ENCODE results near the gene ERCC4.
"Not testable (repeated sequence)": the region's sequence is repeated elsewhere in the genome, so short reads cannot be mapped to it uniquely, and the experiment has no call there.

ERCC4 gene

DNA sequence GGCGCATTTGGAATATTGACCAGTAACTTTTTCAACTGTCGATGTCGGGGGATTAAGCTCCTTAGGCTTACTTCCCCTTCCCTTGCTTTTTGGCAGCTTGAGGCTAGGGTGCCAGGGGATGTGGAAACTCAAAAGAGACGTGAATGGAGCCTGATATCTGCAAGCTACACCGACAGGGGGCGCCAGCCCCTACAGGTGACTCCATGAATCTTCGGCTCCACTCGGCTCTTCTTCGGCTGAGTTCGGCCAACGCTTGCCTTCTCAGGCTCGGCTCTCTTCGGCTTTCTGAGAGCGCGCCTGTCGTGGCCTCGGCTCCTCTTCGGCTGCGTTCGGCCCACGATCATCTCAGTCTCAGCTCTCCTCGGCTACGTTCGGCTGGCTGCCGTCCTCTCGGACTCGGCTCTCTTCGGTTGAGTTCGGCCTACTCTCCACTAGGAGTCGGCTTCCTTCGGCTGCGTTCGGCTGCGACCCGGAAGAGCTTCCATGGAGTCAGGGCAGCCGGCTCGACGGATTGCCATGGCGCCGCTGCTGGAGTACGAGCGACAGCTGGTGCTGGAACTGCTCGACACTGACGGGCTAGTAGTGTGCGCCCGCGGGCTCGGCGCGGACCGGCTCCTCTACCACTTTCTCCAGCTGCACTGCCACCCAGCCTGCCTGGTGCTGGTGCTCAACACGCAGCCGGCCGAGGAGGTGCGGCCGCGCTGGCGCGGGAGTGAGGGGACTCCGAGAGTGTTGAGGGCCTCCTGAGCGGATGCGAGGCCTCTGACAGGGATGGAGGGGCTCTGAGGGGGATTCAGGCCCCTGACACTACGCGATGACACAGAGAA is at the start of gene ERCC4:
Gene ERCC4, plus strand, starts transcription at position 472 of the 827 bp plus-strand sequence. Its CDS starts 12 bp downstream, at position 484.
- peak; percentile 100 for DNase-seq

DNA sequence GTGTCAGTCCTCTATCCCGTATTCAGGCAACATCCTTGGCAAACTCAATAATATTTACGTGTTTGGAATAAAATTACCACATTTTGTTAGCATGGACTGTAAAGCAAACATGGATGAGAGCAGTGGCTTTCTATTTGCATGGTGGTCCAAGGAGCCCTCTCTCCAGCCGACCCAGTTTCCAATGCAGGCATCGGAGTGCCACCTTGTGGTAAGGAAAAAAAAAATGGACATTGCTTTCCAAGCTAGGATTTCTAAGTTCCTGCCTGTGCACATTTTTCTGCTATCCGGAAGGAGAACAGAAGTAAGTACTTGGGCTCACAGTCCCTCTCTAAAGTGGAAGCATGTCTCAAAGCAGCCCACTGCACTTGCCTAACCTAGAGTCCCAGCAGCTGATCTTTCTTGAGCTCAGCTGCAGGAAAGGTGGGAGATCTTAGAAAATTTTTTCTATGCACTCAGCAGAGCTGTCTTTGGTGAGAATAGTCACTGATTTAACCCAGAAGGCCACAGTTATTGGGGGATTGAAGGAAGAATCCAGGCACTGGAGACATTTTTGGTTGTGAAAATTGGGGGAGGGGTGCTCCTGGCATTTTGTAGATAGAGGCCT is 46.0 kb upstream of the ERCC4 start:
- no peak for DNase-seq

DNA sequence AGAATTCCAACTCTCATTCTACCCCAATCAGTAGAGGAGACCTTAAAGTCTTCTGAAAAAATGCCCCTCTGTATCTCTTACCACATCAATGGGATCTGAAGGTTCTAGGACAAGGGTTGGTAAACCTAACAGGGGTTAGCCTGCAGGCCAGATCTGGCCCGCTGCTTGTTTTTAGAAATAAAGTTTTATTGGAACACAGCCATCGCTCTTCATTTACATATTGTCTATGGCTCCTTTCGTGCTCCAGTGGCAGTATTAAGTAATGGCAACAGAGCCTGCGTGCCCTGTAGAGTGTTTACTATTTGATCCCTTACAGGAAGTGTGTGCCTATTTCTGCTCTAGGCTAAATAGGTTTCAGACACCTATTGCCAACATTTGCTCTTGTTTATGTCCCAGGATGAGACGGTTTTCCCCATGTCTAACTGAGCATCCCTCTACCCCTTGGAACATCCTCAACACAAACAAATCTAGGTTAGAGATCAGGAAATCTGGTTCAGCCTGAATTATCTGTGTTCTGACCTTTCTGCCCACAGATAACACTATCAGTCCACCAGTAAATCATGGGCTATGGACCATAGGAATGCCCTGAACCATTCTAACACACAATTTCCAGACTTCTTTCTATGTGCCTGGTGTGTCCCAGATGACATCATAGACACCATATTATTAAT is 44.2 kb upstream of the ERCC4 start:
- DNase-seq: no peak

DNA sequence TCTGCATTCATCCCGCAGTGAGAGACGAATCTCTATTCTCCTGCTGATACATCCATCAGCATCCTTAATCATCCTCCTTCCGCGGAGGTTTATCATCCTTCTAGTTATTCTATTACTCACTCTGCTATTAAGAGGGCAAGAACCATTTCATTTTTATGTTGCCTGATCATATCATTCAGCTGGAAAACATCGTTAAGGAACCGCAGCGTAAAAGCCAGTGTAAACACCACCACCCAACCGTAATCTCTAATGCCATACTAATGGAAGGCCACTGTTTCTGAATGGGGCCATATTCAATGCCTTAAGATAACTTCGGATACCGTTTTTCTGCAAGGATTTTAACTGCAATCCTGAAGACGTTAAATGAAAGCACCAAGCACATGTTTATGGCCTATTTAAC is 36.7 kb upstream of the ERCC4 start:
- no peak for DNase-seq

DNA sequence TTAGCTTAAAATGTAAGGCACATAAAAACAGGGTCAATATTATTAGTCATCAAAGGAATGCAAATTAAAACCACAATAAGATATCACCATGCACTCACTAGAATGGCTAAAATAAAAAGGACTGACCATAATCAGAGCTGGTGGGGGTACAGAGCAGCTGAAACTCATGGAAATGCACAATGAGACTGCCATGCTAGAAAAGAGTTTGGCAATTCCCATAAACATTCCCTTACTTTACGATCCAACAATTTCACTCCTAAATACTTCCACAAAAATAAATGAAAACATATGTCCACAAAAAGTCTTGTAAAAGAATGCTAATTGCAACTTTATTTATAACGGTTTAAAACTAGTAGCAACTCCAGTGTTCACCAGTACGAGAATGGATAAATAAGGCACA is 36.1 kb upstream of the ERCC4 start:
- DNase-seq: no peak

DNA sequence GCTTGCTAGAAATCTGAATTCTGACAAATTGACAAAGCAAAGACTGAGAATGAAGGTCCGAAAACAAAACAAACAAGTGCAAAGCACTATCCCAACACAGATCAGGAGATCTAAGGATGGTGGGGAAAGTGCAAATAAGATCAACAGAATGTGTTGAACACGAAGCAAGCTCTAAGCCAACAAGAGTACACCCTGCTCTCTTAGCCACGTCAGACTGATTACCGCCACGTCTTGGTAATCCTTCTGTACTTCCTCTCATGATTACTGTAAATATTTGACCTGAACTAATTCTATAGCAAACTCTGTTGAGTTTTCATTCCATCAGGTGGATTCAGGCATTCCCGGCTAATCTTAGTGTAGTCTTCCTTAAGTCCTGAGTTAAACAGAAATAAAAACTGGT is 34.3 kb upstream of the ERCC4 start:
- no peak for DNase-seq

DNA sequence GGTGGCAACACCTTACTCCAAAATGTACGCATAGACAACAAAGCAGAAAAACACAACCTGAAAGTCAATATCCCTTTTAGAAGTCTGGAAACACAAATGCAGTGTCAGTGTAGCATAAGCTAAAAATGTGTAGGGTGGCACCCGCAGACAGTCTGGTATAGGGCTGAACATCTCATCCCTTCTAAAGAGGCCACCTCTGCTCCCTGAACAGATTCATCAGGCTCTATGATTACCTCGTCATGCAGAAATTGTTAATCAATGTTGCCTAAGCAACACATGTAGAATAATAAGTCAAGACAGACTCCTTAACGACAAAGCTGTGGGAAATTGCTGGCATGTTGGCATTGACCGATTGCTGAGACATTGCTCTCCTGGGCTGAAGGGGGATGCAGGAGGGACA is 33.3 kb upstream of the ERCC4 start:
- DNase-seq: no peak

DNA sequence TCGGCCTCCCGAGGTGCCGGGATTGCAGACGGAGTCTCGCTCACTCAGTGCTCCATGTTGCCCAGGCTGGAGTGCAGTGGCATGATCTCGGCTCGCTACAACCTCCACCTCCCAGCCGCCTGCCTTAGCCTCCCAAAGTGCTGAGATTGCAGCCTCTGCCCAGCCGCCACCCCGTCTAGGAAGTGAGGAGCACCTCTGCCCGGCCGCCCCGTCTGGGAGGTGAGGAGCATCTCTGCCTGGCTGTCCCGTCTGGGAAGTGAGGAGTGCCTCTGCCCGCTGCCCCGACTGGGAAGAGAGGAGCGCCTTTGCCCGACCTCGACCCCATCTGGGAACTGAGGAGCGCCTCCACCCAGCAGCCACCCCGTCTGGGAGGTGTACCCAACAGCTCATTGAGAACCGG is 30.6 kb upstream of the ERCC4 start:
- not testable (repeated sequence) for DNase-seq

DNA sequence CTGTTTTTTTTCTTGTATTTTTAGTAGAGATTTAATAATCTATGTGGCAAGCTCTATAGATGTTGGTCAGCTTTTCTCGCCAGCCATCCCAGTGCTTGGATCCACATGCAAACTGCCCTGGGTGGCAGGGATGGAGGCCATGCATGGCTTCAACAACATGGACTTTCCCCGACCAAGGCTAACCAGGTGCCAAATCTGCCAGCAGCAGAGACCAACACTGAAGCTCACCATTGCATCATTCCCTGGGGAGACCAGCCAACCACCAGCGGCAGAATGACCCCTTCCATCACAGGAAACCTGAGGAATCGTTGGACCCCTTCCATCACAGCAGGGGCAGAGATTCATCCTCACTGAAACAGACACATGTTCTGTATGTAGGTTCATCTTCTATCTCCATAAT is 27.7 kb upstream of the ERCC4 start:
- DNase-seq: no peak

DNA sequence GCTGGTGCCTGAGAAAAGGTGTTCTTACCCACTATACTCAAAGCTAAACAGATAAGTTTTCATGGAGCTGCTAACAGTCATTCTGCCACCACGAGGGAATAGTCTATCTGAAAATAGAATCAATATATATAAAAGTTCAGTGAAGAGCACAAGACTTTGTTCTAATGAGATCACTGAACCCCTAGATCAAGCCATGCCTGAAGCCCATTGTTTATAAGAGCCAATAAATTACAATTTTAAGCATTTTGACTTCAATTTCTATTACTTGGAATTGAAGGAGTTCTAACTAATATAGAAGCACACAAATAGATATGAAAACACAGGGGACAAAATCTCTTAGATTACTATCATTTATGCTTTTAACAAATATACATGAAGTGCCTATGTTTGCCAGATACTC is 24.4 kb upstream of the ERCC4 start:
- DNase-seq: no peak

DNA sequence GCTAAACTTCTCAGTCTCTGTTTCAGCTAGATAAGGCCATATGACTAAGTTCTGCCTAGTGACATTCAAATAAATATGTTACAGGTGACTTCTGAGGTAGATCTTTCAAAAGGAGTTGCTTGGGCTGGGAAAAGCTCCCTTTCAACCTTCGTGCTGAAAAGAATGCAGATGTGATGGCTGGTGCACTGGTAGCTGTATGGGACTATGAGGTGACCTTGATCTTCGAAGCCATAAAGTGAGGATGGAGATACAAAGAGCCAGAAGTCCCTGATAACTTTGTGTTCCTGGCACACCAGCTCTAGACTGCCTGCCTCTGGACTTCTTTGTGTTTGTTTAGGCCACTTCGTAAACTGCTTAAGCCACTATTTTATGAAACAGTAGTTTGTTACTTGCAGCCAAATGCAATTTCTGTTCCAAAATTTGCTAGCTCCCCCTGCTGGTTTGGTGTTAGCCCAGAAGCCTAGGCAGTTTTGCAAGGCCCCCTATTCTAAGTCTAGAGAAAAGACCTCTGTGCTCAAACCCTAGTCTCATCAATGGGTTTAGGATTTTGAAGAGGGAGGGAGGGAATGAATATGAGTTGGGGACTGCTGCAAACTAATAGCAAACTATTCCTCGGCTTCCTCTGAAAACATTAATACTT is 23.3 kb upstream of the ERCC4 start:
- no peak for DNase-seq

DNA sequence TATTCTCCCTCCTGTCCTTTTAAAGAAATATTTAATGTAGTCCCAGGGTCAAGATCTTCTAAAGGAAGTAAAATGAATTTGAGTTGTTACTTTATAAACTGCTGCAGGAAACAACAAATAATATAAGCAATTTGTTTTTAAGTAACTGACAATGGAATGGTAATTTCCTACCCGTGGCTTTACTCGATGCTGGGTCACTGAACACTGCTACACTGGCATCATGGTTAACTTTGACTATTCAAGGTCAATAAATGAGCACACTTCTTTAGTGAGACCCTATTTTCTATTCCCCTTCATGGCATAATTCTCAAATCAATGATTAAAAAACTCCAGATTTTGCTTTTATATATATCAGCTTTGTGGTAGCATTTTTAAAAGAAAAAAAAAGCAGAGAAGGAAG is 22.1 kb upstream of the ERCC4 start:
- DNase-seq: no peak

DNA sequence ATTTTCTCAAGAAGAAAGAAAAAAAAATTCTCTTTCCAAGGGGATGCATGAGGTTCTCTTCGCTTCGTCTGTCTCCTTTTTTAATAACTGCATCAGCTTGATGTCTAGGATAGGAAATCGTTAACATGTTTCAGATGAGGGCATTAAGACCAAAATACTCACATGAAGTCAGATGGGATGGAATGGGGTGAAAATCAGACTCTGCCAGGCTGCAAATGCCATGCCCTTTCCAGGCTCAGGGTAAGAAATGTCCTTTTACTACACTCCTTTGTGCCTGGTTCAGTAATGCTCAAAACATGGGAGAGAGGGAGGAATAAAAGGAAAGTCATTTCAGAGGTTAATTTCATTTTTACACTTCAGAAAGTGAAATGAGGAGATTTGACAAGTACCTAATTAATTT is 21.7 kb upstream of the ERCC4 start:
- DNase-seq: no peak

DNA sequence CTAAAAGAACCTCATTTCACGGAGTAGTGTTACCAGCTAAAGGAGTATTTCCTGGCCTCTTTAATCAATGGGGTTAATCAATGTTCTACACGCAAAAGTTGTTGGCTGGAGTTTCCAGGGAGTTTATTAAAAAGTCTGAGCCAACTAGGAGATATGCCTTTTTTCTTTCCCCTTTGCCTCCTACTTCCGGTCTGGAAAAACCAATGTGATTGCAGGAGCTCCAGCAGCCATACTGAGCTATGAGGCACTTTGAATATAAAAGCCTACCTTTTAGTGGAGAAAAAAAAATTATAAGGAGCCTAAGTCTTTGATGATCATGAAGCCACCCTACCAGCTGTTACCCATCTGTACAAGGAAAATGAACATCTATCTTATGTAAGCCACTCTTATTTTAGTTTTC is 17.9 kb upstream of the ERCC4 start:
- no peak for DNase-seq

DNA sequence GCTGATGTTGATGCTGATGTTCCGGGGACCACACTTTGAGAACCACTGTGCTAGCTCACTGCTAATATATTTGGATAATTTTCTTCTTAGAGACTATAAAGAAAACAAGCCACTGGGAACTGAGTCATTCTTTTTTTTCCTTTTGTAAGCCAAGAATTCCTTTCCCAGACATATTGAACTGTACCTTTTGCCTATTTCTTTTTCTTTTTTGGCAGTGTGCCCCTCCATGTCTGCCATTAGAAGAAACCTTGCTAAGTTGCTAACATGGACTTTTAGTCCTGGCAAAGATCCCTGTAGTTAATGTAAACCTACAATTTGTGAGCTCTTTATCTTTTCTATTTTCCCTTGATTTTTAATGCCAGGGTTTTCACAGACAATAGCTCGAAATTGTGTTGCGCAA is 17.3 kb upstream of the ERCC4 start:
- no peak for DNase-seq

DNA sequence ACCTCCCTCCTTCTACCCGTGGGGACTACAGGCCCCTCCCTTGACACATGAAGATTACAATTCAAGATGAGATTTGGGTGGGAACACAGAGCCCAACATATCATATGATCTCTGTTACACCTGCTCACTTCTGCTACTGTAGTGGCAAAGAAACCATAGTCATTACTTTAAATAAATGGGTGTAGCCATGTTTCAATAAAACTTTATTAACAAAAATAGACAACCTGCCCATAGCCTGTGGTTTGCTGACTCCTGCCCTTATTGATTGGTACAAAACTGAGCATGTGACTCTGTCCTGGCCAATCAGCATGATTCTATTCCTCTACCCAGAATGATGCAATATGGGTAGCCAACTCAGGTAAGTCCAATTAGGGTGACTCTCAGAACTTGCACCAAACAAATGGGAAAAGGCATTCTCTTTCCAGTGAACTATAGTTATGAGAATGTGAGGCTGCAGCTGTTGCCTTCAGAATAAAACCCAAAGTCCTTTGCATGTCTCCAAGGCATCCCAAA is 15.7 kb upstream of the ERCC4 start:
- no peak for DNase-seq

DNA sequence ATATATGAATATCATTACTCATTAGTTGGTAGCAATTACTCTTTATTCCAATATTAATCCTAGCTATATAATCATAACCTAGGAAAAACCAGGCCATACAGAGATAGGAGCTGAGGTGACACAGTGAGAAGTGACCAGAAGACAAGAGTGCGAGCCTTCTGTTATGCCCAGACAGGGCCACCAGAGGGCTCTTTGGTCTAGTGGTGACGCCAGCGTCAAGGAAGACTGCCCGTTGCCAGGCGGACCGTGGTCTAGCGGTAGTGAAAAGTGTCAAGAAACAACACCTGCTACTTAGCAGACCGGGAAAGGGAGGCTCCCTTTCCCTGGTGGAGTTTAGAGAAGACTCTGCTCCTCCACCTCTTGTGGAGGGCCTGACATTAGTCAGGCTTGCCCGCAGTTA is 15.1 kb upstream of the ERCC4 start:
- DNase-seq: not testable (repeated sequence)

DNA sequence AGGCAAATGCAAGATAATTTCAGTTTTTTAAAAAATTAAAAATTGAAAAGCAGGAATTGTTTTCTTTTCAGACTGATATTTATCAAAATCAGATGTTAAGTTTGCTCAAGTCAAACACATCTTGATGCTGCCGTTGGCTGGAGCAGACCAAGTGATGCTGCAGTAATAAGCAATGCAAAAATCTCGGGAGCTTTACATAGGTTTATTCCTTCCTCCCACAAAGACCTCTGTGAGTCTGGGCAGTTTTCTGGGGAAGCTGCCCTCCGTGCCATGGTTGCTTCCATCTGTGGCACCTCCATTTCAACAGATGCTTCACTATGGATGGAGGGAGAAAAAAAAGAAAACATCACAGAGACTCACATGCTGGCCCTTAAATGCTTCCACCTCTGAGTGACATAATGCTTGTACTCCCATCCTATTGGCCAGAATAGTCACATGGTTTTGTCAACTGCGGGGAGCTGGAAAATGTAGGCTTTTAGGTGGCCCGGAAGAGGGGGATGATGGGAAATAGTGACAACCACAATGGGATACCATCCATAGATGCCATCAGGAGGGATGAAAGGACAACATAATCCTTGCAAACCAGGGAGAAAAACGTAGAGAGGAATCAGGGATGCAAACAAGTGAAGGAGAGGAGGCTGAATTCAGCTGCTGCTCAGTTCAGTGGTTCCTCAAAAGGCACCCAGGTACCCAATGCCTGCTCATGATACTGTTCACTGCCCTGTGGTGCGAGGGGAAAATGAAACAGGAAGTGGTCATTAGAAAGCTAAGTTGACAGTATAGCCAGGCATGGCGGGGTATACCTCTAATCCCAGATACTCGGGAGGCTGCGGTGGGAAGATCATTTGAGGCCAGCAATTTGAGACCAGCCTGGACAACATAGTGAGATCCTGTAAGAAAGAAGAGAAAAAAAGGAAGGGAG is 13.5 kb upstream of the ERCC4 start:
- no peak for DNase-seq

DNA sequence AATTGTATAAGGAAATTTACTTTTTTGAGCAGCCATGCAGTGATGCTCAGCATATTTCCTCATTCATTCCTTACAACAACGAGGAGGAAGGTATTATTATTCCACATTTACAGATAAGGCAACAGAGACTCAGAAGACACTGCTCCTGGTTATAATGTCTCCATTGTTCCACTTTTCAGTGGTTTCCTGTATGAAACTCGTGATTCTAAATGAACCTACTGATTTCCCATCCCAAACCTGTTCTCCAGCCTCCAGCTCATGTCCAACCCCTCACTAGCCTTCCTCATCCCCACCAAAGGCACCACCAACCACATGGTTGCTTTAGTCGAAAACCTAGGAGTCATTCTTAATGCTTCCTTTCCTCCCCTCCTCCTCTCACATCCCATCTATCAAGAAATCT is 12.5 kb upstream of the ERCC4 start:
- no peak for DNase-seq

DNA sequence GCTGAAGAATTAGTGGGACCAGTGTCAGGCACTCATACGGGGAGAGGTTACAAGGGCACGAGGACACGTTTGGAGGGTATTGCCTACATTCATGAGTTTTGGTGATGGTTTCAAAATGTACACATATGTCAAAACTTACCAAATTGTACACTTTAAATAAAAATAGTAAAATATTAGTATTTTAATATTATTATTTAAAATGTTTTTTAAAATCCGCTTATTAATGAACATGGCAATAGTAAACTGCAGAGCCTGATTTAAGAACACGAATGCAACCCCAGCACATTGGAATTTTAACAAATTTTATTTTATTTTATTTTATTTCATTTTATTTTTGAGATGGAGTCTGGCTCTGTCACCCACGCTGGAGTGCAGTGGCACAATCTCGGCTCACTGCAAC is 10.9 kb upstream of the ERCC4 start:
- DNase-seq: no peak

DNA sequence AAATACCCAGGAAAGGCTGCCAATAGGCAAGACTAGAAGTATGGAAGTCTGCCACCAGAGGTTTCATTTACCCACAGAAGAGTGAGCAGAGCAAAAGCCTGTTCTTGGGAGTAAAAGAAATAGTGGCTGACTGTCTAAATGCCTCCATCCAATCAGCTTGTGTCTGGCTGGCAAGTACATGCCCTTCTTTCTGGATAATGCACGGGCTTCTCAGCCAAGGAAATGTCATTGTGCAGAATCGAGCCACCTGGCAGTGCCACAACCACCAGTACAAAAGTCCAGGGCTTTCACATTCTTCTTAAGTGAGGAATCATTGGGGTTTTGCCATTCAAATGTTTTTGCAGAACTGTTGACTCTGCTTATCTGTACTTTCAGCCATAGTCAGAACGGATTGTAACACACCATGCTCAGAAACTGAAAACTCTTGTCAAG is 10.1 kb upstream of the ERCC4 start:
- no peak for DNase-seq

DNA sequence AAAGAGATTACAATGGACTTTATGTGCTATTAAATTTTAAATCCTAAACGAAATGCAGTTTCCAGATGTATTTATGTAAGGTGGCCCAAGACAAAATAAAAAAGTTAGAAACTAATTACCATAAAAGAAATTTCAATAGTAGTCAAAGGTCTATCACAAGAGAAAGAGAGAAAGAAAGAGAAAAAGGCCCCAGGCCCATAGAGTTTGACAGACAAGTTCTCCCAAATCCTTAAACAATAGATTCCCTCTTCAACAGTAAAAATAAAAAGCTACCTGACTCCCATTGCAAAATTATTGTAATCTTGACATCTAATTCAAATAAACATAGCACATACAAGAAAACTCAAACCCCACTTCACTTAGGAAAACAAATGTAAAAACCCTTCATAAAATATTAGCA is 8.6 kb upstream of the ERCC4 start:
- no peak for DNase-seq
